ENCODE measurements around the gene TAF11L8. TPM values are rescaled to one million over a fixed set of nuclear protein-coding genes. Genes with fewer than 3 reads are reported as not detected.
"Not testable (repeated sequence)": the region's sequence is repeated elsewhere in the genome, so short reads cannot be mapped to it uniquely, and the experiment has no call there.

Gene TAF11L8
- total and polyA plus RNA-seq, 8 donors = not detected

- Histone ChIP-seq H3K27ac (no peak overlapping the region), H3K27me3 (no peaks in the 10 kb centered on the region), H3K4me3 (no peak overlapping the region), H3K9me3 (no peaks in the 10 kb centered on the region), H3K36me3 (no peaks in the 10 kb centered on the region), H3K4me1 (no peaks in the 10 kb centered on the region)
- ATAC-seq = no peak
- intact Hi-C loops (cut with DNase I) = no loop called here
- FAIRE-seq = no peak
- TF ChIP-seq, protein P1, sequence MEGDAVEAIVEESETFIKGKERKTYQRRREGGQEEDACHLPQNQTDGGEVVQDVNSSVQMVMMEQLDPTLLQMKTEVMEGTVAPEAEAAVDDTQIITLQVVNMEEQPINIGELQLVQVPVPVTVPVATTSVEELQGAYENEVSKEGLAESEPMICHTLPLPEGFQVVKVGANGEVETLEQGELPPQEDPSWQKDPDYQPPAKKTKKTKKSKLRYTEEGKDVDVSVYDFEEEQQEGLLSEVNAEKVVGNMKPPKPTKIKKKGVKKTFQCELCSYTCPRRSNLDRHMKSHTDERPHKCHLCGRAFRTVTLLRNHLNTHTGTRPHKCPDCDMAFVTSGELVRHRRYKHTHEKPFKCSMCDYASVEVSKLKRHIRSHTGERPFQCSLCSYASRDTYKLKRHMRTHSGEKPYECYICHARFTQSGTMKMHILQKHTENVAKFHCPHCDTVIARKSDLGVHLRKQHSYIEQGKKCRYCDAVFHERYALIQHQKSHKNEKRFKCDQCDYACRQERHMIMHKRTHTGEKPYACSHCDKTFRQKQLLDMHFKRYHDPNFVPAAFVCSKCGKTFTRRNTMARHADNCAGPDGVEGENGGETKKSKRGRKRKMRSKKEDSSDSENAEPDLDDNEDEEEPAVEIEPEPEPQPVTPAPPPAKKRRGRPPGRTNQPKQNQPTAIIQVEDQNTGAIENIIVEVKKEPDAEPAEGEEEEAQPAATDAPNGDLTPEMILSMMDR (IDR thresholded peaks at IDR 0.05) = no peak
- no peak for DNase-seq
- WGBS, 2 donors = 80% methylated on average over 17 of the region's 17 CpGs
Measured at GRCh38 chr5:17614872-17615605, 24.3 kb upstream of the TAF11L8 start.

- ATAC-seq; H3K27me3 ChIP-seq; H3K36me3 ChIP-seq; H3K27ac ChIP-seq; FAIRE-seq; intact Hi-C loops (cut with DNase I); H3K9me3 ChIP-seq; H3K4me3 ChIP-seq; DNase-seq; H3K4me1 ChIP-seq: not testable (repeated sequence)
- WGBS, 2 donors = 49 to 66% methylated on average over 2 of the region's 2 CpGs
Measured at GRCh38 chr5:17610092-17610491, 19.3 kb upstream of the TAF11L8 start, which contains the start of gene TAF11L12. TSS of gene TAF11L12 (plus strand) at chr5:17610392.

DNA sequence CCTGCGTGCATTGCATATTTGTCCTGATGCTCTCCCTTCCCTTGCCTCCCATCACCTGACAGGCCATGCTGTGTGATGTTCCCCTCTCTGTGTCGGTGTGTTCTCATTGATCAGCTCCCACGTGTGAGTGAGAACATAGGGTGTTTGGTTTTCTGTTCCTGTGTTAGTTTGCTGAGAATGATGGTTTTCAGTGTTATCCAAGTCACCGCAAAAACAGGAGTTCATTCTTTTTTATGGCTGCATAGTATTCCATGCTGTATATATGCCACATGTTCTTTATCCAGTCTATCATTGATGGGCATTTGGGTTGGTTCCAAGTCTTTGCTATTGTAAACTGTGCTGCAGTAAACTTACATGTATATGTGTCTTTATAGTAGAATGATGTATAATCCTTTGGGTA, 16.7 kb upstream of the TAF11L8 start:
- H3K27me3 ChIP-seq; FAIRE-seq; H3K9me3 ChIP-seq; H3K4me1 ChIP-seq; intact Hi-C loops (cut with DNase I); H3K4me3 ChIP-seq; H3K27ac ChIP-seq; DNase-seq; ATAC-seq; H3K36me3 ChIP-seq: not testable (repeated sequence)
- 62 to 72% methylated on average over 4 of the region's 4 CpGs for WGBS, 2 donors

DNA sequence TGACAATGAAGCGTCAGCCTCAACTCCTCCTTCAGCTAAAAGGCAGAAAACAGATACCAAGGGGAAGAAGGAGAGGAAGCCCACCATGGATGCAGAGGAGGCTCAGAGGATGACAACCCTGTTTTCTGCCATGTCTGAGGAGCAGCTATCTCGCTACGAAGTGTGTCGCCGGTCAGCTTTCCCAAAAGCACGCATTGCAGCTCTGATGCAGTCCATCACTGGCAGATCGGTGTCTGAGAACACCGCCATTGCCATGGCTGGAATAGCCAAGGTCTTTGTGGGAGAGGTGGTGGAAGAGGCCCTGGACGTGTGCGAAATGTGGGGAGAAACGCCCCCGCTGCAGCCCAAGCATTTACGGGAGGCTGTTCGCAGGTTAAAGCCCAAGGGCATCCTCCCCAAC, 14.2 kb upstream of the TAF11L8 start:
- no peaks in the 10 kb centered on the region for H3K9me3 ChIP-seq
- H3K27me3 ChIP-seq = no peaks in the 10 kb centered on the region
- WGBS, 2 donors = 78 to 84% methylated on average over 14 of the region's 14 CpGs
- TF ChIP-seq, protein P1 (IDR thresholded peaks at IDR 0.05) = no peak
- no peak overlapping the region for H3K4me3 ChIP-seq
- H3K27ac ChIP-seq = no peak overlapping the region
- ATAC-seq (no peak), FAIRE-seq (no peak), DNase-seq (no peak)
- H3K36me3 ChIP-seq = no peaks in the 10 kb centered on the region
- H3K4me1 ChIP-seq = no peaks in the 10 kb centered on the region
- intact Hi-C loops (cut with DNase I) = no loop called here

GRCh38 chr5:17603880-17604279, 13.1 kb upstream of the TAF11L8 start, which contains the start of gene TAF11L11:
TSS of gene TAF11L11 (plus strand) at chr5:17604183.
- H3K4me3 ChIP-seq; H3K4me1 ChIP-seq; H3K9me3 ChIP-seq; H3K27me3 ChIP-seq; ATAC-seq; FAIRE-seq; H3K36me3 ChIP-seq; intact Hi-C loops (cut with DNase I); H3K27ac ChIP-seq; DNase-seq: not testable (repeated sequence)
- WGBS, 2 donors = 46 to 56% methylated on average over 6 of the region's 6 CpGs

- DNase-seq; intact Hi-C loops (cut with DNase I); H3K27me3 ChIP-seq; H3K4me1 ChIP-seq; ATAC-seq; H3K4me3 ChIP-seq; H3K9me3 ChIP-seq; H3K27ac ChIP-seq; H3K36me3 ChIP-seq; FAIRE-seq: not testable (repeated sequence)
- no CpG with 5 or more reads among the region's 15 CpGs for WGBS, 2 donors
Measured at GRCh38 chr5:17597728-17598127, 7.0 kb upstream of the TAF11L8 start, which contains the start of gene TAF11L10. TSS of gene TAF11L10 (minus strand) at chr5:17597828.

DNA sequence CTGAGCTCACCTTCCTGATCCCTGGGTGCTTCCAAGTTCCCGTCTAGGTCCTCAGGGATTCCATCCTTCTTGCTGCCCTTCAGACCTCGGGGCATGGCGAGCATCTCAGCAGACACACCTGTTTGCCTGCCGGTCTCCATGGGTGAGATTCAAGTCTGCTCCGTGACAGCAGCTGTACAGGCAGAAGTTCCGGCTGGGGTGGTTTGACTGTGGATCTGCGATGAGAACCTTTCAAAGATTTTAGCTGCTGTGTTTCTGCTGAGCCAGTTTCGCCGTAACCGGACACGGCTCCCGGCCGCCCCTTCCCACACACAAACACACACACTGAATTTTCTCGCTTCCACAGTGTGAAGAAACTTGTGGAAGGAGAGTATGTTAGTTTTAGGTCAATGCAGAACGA, 3.5 kb upstream of the TAF11L8 start, which contains the start of gene TAF11L9:
Gene TAF11L9 (minus strand): TSS at position 140 of the 400 bp plus-strand sequence.
- DNase-seq; H3K4me3 ChIP-seq; ATAC-seq; FAIRE-seq; H3K36me3 ChIP-seq; H3K4me1 ChIP-seq; intact Hi-C loops (cut with DNase I); H3K9me3 ChIP-seq; H3K27ac ChIP-seq; H3K27me3 ChIP-seq: not testable (repeated sequence)
- 78 to 98% methylated on average over 7 to 10 of the region's 15 CpGs for WGBS, 2 donors

GRCh38 chr5:17585658-17586057, 5.1 kb downstream of the TAF11L8 start, which contains the start of gene TAF11L7:
TSS of gene TAF11L7 (minus strand) at chr5:17585758.
- FAIRE-seq; intact Hi-C loops (cut with DNase I); ATAC-seq; H3K27me3 ChIP-seq; H3K9me3 ChIP-seq; DNase-seq; H3K4me1 ChIP-seq; H3K27ac ChIP-seq; H3K36me3 ChIP-seq; H3K4me3 ChIP-seq: not testable (repeated sequence)
- WGBS, 2 donors = no CpG with 5 or more reads among the region's 16 CpGs
